Hematopoietic multipotent progenitor cell treated with erythropoietin and hydrocortisone succinate and interleukin-3 and kit ligand, for 6 days (in vitro differentiated cells): ENCODE data around the gene SETD3.

Experiments
- DNase-seq: peaks from one replicate; pipeline ENCODE4 v3.0.0-alpha.2; 2015

SETD3 gene

DNA sequence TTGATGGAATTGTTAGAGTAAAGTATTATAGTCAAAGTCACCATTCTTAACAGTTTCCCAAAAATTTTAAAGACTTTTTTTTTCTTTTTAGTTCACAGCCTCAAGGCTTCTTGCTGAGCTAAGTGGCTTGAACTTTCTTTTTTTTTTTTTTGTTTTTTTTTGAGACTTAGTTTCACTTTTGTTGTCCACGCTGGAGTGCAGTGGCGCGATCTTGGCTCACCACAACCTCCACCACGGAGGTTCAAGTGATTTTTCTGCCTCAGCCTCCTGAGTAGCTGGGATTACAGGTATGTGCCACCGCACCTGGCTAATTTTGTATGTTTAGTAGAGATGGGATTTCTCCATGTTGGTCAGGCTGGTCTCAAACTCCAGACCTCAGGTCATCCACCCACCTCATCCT is 92.8 kb downstream of the SETD3 start:
- DNase-seq: no peak

DNA sequence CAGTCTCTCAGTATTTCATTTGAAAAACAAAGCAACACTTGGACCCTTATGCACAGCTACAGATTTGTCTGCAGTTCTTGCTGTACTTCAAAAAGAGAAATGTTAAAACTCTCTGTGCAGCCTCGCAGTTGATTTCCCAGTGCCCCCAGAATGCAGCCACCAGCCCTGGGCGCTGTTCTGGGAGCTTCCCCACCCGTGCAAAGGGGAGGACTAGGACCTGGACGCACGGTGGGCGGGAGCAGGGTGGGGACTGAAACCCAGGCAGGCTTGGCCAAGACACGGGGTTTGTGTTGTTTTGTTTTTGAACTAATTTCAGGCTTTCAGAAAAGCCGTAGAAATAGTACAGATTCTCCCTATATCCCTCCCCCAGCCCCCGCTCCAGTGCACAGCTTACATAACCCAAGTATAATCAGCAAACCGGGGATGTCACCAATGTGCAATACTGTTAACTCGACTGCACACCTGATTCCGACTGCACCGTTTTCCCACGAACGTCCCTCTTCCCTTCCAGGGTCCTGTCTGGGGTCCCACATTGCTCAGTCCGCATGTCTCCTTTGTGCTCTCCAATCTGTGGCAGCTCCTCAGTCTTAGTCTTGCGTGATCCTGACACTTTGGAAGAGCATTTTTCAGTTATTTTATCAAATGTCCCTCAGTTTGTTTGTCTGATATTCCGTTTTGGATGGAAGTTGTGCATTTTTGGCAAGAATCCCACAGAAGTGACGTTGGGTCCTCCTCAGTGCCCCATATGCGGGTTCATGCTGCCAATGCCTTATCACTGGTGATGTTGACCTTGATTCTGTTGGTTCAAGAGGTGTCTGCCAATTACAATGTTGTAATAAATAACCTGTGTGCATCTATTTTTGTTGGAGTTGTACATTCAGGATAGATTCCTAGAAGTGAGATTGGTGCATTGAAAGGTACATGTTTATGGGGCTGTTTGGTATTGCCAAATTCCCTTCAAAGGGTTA is 95.9 kb downstream of the SETD3 start:
- DNase-seq: no peak

GRCh38 chr14:99383472-99384449 is 96.9 kb downstream of the SETD3 start:
- no peak for DNase-seq

GRCh38 chr14:99382781-99383471 is 97.7 kb downstream of the SETD3 start:
- DNase-seq: no peak

- no peak for DNase-seq
Observed at GRCh38 chr14:99382071-99382470, 98.6 kb downstream of the SETD3 start.

DNA sequence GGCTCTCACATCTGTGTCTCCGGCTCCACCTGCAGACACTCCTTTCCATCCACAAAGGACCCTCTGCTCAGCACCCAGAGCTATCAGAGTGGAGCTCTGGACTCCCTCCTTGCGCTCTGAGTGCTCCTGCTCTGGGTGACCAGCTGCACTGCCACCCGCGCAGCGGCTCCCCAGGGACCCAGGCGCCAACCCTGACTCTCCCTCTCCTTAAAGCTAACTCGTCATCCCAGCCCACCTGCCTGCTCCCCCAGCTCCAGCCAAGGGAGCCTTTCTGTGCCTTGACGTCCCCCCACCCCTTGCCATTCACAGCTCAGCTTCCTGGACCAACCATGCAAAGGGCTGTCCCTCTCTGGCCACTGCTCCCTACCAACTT is 99.0 kb downstream of the SETD3 start:
- no peak for DNase-seq

- DNase-seq: no peak
Observed at GRCh38 chr14:99380991-99381687, 99.5 kb downstream of the SETD3 start.

GRCh38 chr14:99380402-99380801 is 100.3 kb downstream of the SETD3 start:
- DNase-seq: peak; percentile 52

DNA sequence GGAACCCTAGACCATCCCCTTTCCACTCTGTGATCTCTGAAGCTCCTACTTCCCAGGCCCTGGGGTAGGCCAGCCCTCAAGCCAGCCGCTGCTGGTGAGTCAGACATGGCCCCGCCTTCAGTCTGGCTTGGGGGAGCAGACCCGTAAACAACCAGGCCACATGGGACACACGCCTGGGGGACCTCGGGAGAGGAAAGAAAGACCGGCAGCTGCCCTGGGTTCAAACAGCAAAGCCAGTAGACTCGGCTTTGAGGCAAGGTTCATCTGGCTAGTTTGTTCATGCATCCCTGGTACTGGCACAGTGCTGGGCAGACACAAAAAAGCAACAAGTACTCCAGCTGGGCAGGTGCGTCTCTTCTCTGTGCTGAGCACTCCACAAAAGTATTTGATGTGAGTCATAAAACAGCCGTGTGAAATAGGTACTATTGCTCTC is 101.9 kb downstream of the SETD3 start:
- peak; percentile 20 for DNase-seq

DNA sequence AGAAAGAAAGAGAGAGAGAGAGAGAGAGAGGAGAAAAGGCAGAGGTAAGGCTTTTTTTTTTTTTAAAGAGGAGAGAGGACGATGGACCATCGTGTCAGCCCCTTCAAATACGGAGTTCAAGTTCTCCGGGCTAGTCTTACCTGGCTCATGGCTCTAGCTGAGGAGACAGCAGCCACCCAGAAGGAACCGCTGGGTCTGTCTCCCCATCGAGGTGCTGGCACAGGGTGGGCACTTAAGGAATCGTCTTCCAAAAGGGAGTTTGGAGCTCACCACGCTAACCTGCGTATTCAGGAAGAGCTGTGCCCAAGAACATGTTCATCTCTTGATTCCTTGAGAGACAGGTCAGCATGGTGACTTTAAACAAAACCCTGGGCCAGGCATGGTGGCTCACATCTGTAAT is 102.7 kb downstream of the SETD3 start:
- DNase-seq: no peak

GRCh38 chr14:99374964-99375363 is 105.7 kb downstream of the SETD3 start:
- DNase-seq: no peak

GRCh38 chr14:99363616-99364290 is 116.9 kb downstream of the SETD3 start:
- DNase-seq: no peak

GRCh38 chr14:99363051-99363450 is 117.6 kb downstream of the SETD3 start:
- no peak for DNase-seq

- DNase-seq: no peak
Observed at GRCh38 chr14:99361596-99362215, 119.0 kb downstream of the SETD3 start.

DNA sequence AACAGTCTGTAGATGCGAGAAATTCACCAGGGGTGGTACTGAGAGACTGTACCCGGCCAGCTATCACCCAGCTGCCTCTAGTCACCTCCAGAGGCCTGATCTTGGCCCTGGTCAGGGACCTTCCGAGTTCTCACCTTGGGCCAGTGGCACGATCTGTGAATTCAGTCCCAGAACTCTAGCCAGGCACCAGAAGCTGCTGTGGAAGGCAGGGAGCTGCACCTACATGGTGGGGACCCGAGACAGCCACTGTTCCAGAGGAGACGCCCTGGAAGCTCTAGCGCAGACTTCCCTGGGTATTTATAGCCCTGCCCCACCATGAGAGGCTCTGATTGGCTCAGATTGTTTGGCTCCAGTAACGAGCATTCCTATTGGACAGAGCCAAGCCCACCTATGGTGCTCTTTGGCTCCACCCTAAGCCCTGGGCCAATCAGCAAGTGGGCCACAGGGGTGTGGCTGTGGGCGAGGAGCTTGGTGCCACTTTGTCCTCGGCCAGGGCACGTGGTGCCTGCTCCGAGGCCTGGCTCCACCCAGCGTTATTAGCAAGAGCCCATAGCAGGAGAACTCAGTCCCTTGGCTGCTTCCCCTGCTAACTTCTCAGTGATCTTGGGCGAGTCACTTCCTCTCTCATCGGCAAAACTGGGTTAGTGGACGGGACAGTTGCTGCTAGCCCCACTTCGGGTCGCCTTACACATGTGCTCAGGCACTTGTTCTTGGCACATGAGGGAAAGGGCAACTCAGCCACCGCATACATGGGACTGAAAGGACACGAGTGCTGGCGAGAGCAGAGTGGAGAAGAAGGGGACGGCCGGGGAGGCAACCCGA is 119.7 kb downstream of the SETD3 start:
- DNase-seq: peak; percentile 12

GRCh38 chr14:99359906-99360305 is 120.8 kb downstream of the SETD3 start:
- no peak for DNase-seq

DNA sequence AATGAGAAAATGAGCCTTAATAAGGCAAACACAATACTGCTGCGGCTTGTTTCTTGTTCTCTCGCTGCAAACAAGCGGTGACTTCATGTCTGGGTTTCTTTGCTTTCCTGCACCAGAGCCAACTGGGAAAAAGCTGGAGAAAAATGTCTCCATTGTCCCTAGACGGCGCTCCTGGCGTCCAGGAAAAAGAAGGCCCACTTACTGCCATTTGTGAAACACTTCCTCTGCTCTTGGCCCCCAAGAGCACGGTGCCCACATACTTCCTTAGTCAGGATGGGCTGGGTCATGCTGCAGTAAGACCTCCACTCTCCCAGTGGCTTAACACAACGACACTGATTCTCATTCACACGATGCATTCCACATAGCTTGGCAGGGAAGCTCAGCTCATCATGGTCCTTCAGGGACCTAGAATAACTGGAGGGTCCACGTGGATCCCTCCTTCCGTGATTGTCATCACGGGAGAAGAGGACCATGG is 122.7 kb downstream of the SETD3 start:
- DNase-seq: no peak

DNA sequence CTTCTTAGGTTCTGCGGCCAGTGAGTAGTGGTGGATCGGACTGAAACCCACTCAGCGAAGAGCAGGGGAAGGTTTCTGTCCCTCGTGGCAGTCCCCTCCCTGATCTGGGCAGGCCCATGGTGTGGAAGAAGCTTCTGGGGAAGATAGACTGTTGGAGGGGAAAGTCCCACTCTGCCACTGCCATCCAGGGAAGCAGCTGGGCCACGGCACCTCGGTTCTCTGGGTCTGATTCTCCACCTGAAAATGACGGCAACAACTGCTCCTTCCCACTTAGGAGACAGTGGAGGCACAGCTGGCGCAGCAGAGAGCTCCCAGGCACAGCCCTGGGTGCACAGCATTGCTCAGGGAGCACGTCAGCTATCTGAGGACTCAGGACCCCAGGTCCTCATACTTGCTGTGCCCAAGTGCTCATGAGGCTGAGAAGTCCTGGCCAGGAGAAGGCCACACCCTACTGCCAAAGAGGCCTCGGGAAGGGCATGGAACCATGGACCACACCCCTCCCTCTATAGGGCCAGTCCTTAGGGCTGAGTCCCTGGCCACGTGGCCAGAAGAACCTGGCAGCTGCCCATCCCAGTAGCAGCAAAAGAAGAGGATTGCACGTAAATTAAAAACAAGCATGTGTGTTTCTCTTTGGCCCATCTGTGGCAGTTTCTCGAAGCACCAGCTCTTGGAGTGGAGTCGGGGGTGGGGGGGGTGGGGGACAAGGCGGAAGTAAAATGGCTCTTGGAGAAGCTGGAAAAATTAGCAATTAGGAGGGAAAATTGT is 123.3 kb downstream of the SETD3 start:
- no peak for DNase-seq

DNA sequence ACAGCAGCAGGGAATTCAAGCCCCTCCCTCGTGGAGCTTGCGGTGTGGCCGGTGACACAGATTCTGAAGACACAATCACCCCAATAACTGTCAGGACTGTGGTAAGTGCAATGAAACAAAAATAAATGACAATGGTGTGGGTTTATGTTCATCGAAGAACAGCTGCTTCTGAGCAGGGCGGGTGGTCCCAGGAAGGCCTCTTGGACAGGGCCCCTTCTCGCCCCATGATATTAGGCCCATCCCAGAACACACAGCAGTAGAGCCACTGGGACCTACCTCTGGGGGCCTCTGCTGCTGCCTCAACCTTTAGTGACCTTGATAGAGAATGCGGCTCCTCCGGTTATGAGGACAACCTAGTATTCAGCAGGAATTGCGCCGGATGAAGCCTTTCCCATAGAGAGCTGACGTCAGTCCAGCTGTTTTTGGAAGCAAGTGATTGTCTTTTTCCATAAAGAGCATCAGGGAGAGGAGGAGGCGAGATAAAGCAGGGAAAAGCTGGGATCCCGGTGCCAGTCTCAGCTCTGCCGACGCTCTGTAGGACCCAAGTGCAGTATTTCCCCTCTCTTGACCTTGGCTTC is 124.5 kb downstream of the SETD3 start:
- DNase-seq: no peak
